K562 treated with DMSO at 1 percent for 12 hours (cell line): ENCODE measurements around the gene TBC1D3K. TPM values are rescaled to one million over a fixed set of nuclear protein-coding genes. Genes with fewer than 3 reads are reported as not detected.

Experiments
- total RNA-seq: library from RNA; unstranded; fragments of 300-600 nt; gene quantifications from 2 replicates; pipeline ENCODE4 v1.2.3, GENCODE V29; 2022; ENCODE audit not compliant: insufficient read depth

TBC1D3K gene
- total RNA-seq = not detected in 2 replicates

GRCh38 chr17:37924115-37924514 lies at the start of gene TBC1D3K:
TBC1D3K (plus strand) TSS chr17:37924415; CDS start chr17:37926000, 1,585 bp downstream.

Other genes with a start within 250 kb of the TBC1D3K start
- not detected in 2 replicates for gene HNF1B, start 179.4 kb upstream of the TBC1D3K start, total RNA-seq
- gene TBC1D3L, start 64.6 kb downstream of the TBC1D3K start, total RNA-seq = 1.8 and 2.6 TPM in 2 replicates
- gene TBC1D3D, start 79.6 kb downstream of the TBC1D3K start, total RNA-seq = 0.48 and 0.97 TPM in 2 replicates
- not detected in 2 replicates for gene TBC1D3C, start 144.2 kb downstream of the TBC1D3K start, total RNA-seq
- gene TBC1D3E, start 203.5 kb downstream of the TBC1D3K start, total RNA-seq = not detected in 2 replicates